Measurements from ENCODE around the gene EIF2B4. TPM values are rescaled to one million over a fixed set of nuclear protein-coding genes. Genes with fewer than 3 reads are reported as not detected.

The EIF2B4 gene
- total RNA-seq, 2 donors from 2014 or later = 24.9 to 39.2 TPM

DNA sequence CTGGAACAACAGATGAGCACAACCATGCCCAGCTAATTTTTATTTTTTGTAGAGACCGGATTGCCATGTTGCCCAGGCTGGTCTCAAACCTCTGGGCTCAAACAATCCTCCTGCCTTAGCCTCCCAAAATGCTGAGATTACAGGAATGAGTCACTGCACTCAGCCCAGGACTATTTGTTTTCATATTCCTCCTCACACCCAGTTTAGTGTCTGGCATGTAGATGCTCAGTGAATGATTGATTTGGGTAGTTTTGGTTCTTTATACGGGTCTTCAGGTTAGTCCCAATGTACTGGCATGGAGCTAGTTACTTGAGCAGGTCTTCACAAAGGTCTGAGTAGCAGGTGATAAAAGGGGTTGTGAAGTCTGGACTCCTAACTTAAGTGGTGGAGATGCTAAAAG is 6.2 kb downstream of the EIF2B4 start:
- Histone ChIP-seq H3K9me3 (no peaks in the 10 kb centered on the region), H3K4me3 (no peak overlapping the region), H3K36me3 (replicated peaks in 1 of 2; ENCODE audit: insufficient read depth in 1 of 2, low read depth in 2 of 2) (peaks cover 0 to 32% of the 10 kb centered on the region in 2 donors), H3K4me1 (peaks cover 6% of the 10 kb centered on the region), H3K27me3 (no peaks in the 10 kb centered on the region), H3K27ac (no peak overlapping the region)
- DNase-seq (no peak), ATAC-seq (no peak)
- TF ChIP-seq, protein P1, sequence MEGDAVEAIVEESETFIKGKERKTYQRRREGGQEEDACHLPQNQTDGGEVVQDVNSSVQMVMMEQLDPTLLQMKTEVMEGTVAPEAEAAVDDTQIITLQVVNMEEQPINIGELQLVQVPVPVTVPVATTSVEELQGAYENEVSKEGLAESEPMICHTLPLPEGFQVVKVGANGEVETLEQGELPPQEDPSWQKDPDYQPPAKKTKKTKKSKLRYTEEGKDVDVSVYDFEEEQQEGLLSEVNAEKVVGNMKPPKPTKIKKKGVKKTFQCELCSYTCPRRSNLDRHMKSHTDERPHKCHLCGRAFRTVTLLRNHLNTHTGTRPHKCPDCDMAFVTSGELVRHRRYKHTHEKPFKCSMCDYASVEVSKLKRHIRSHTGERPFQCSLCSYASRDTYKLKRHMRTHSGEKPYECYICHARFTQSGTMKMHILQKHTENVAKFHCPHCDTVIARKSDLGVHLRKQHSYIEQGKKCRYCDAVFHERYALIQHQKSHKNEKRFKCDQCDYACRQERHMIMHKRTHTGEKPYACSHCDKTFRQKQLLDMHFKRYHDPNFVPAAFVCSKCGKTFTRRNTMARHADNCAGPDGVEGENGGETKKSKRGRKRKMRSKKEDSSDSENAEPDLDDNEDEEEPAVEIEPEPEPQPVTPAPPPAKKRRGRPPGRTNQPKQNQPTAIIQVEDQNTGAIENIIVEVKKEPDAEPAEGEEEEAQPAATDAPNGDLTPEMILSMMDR (IDR thresholded peaks at IDR 0.05) = no peak
- no peak for TF ChIP-seq POLR2A (IDR thresholded peaks at IDR 0.05)
- whole genome bisulfite sequencing, 2 donors = 59 to 66% methylated on average over 2 of the region's 2 CpGs
- intact Hi-C loops (cut with DNase I) = no loop called here

DNA sequence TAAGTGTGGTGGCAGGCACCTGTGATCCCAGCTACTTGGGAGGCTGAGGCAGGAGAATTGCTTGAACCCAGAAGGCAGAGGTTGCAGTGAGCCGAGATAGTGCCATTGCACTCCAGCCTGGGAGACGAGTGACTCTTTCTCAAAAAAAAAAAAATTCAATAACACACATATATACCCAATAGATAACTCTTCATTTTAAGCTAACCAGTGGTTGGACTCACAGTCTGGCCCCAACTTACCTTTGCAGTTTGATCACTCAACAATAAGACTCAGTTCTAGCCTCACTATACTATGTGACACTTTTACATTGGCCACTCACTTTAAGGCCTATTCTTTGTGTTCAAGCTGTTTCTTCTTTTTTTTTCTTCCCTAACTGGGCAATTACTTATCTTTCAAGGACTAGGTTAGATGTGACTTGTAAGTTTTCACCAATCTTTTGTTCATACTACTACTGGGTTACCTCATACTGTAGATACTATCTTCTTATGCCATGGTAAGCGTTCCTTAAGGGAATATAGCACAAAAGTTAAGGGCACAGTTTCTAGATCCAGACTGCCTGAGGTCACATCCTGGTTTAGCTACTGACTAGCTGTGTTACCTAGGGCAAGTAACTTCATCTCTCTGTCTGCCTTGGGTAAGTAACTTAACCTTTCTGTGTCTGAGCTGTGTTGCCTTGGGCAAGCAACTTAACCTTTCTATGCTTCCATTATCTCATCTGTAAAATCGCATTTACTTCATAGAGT is 7.3 kb downstream of the EIF2B4 start:
- no peak for DNase-seq
- ATAC-seq = no peak
- 84 to 87% methylated on average over 4 of the region's 4 CpGs for WGBS, 2 donors

DNA sequence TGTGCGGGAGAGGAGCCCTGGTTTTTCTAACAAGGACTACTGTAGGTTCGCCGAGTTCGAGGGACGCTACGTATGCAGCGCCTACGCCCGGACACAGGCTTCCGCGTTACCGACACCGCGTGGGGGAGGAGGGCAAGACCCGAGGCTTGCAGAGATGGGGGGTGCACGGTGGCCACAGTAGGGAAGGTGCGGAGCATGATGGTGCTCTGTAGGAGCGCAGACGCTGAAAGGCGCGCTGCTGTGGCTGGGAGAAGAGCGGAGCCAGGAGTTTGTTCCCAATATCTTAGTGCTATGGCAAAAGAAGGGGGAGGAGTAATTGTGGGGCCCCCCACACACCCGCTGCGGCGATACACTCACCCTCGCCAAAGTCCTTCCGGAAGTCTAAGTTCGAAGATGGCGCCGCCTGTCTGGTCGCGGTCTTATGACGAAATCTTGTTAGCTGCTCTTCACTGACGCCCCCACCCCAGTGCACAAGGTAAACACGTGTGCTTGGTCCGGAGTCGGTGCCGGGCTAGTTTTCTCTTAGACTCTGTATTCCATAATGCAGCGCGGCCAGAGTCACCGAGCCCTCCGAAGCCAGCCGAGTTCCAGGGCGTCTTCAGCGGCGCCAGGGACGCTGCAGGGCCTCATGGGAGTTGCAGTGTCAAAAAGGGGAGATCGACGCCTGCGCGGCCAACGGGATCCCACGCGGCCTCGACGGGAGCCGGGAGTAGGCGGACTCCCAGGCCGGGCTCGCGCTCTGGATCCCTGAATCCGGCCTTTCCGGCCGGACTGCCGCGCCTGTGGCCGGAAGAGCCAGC is 13.6 kb downstream of the EIF2B4 start, which contains the start of gene GTF3C2:
TSS of gene GTF3C2 (minus strand) at position 383 of the 800 bp plus-strand sequence. CDS start 13,210 bp downstream, outside the sequence.
- 0 to 1% methylated on average over 24 to 67 of the region's 67 CpGs for WGBS, 2 donors
- no peaks in the 10 kb centered on the region for H3K36me3 ChIP-seq (replicated peaks in 1 of 2; ENCODE audit: insufficient read depth in 1 of 2, low read depth in 2 of 2)
- TF ChIP-seq POLR2A (IDR thresholded peaks at IDR 0.05) = no peak
- TF ChIP-seq, protein P1 (IDR thresholded peaks at IDR 0.05) = peak in 3 of 7 experiments; percentile 27 to 36 (median 29)
- ATAC-seq (peak; percentile 97), DNase-seq (peak; percentile 95 to 97 (median 96))
- intact Hi-C loops (cut with DNase I) = no loop called here
- H3K27me3 ChIP-seq = no peaks in the 10 kb centered on the region
- peak within 1 kb of the TSS; percentile 72 to 80 for H3K4me3 ChIP-seq
- H3K27ac ChIP-seq = peak within 1 kb of the TSS; percentile 75 to 93 (median 88)
- peaks cover 38% of the 10 kb centered on the region for H3K4me1 ChIP-seq
- H3K9me3 ChIP-seq = no peaks in the 10 kb centered on the region

More for the DNA sequence above, 7.3 kb downstream of the EIF2B4 start:
- Histone ChIP-seq H3K4me1 (peaks cover 8% of the 10 kb centered on the region), H3K4me3 (no peak overlapping the region), H3K27me3 (no peaks in the 10 kb centered on the region), H3K9me3 (no peaks in the 10 kb centered on the region), H3K36me3 (replicated peaks in 1 of 2; ENCODE audit: insufficient read depth in 1 of 2, low read depth in 2 of 2) (peaks cover 0 to 28% of the 10 kb centered on the region in 2 donors), H3K27ac (no peak overlapping the region)
- TF ChIP-seq, protein P1 (IDR thresholded peaks at IDR 0.05) = no peak
- peak in 1 of 3 donors; percentile 5 for TF ChIP-seq POLR2A (IDR thresholded peaks at IDR 0.05)
- intact Hi-C loops (cut with DNase I) = no loop called here

DNA sequence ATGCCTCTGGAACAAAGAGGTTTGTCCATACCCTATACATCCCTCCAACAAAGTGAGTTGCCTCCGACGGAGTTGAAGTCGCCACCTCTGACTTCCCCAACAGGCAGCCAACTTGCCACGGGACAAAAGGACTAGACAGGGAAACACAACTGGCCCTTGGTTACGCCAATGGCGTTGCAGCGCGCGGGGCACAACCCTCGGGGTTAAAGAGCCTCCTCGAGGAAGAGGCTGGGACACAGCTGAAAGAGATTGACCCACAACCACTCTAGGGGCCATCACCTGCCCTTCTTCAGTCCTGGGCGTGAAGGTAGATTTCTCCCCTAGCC is 14.1 kb downstream of the EIF2B4 start:
- peaks cover 38% of the 10 kb centered on the region for H3K4me1 ChIP-seq
- intact Hi-C loops (cut with DNase I) = no loop called here
- ATAC-seq = peak; percentile 5

More for the DNA sequence above, 14.1 kb downstream of the EIF2B4 start:
- H3K4me3 ChIP-seq = peak overlapping the region; percentile 72 to 80
- no peaks in the 10 kb centered on the region for H3K9me3 ChIP-seq
- H3K27me3 ChIP-seq = no peaks in the 10 kb centered on the region
- 0 to 1% methylated on average over 11 of the region's 12 CpGs for WGBS, 2 donors
- H3K27ac ChIP-seq = peak overlapping the region; percentile 75 to 93 (median 88)
- H3K36me3 ChIP-seq (replicated peaks in 1 of 2; ENCODE audit: insufficient read depth in 1 of 2, low read depth in 2 of 2) = no peaks in the 10 kb centered on the region
- no peak for TF ChIP-seq POLR2A (IDR thresholded peaks at IDR 0.05)
- TF ChIP-seq, protein P1 (IDR thresholded peaks at IDR 0.05) = no peak
- DNase-seq = peak in 3 of 4 donors; percentile 35 to 60 (median 45)

Measured in body of pancreas (tissue), 4 donors.